Measurements from ENCODE around the gene SEC11A. TPM values are rescaled to one million over a fixed set of nuclear protein-coding genes. Genes with fewer than 3 reads are reported as not detected.

Gene SEC11A
- total RNA-seq, 4 donors from 2014 or later: 57.4 to 90.3 (median 73.5) TPM

GRCh38 chr15:84625123-84625522 lies 90.8 kb downstream of the SEC11A start:
- H3K9me3 ChIP-seq: peaks cover 0 to 17% (median 14%) of the 10 kb centered on the region in 4 donors
- intact Hi-C loops (cut with DNase I): no loop called here
- peaks cover 16 to 47% (median 26%) of the 10 kb centered on the region in 4 donors for H3K36me3 ChIP-seq
- WGBS: 88% methylated on average over 2 of the region's 2 CpGs
- no peak for TF ChIP-seq EP300 (IDR thresholded peaks at IDR 0.05)
- TF ChIP-seq POLR2AphosphoS5 (IDR thresholded peaks at IDR 0.05): no peak
- TF ChIP-seq POLR2A (IDR thresholded peaks at IDR 0.05; ENCODE audit: low read depth): no peak
- TF ChIP-seq CTCF (IDR thresholded peaks at IDR 0.05): no peak
- no peak overlapping the region for H3K4me3 ChIP-seq
- no peak overlapping the region for H3K27ac ChIP-seq (replicated peaks in 1 of 4)
- no peak for DNase-seq (ENCODE audit: extremely low spot score)
- peaks cover 0 to 3% (median 2%) of the 10 kb centered on the region in 4 donors for H3K4me1 ChIP-seq
- no peaks in the 10 kb centered on the region for H3K27me3 ChIP-seq

GRCh38 chr15:84624359-84624758 lies 91.6 kb downstream of the SEC11A start:
- H3K36me3 ChIP-seq: peaks cover 16 to 47% (median 26%) of the 10 kb centered on the region in 4 donors
- no peaks in the 10 kb centered on the region for H3K27me3 ChIP-seq
- H3K4me3 ChIP-seq: no peak overlapping the region
- peaks cover 0 to 17% (median 14%) of the 10 kb centered on the region in 4 donors for H3K9me3 ChIP-seq
- TF ChIP-seq CTCF (IDR thresholded peaks at IDR 0.05) (no peak), POLR2A (IDR thresholded peaks at IDR 0.05; ENCODE audit: low read depth) (no peak), EP300 (IDR thresholded peaks at IDR 0.05) (no peak), POLR2AphosphoS5 (IDR thresholded peaks at IDR 0.05) (no peak)
- DNase-seq (ENCODE audit: extremely low spot score): no peak
- no peaks in the 10 kb centered on the region for H3K4me1 ChIP-seq
- intact Hi-C loops (cut with DNase I): no loop called here
- H3K27ac ChIP-seq (replicated peaks in 1 of 4): no peak overlapping the region
- WGBS: 86% methylated on average over 6 of the region's 7 CpGs

- no peak for DNase-seq (ENCODE audit: extremely low spot score)
These were observed 94.5 kb downstream of the SEC11A start for GRCh38 chr15:84621358-84621979.

GRCh38 chr15:84620626-84621025 lies 95.3 kb downstream of the SEC11A start:
- Histone ChIP-seq H3K27ac (replicated peaks in 1 of 4) (no peak overlapping the region), H3K4me3 (no peak overlapping the region), H3K4me1 (peaks cover 4 to 8% (median 5%) of the 10 kb centered on the region in 4 donors), H3K36me3 (peaks cover 16 to 42% (median 26%) of the 10 kb centered on the region in 4 donors), H3K9me3 (peaks cover 0 to 17% (median 14%) of the 10 kb centered on the region in 4 donors), H3K27me3 (no peaks in the 10 kb centered on the region)
- no peak for DNase-seq (ENCODE audit: extremely low spot score)
- WGBS: over 99% methylated on average over 8 of the region's 8 CpGs
- intact Hi-C loops (cut with DNase I): no loop called here
- TF ChIP-seq POLR2AphosphoS5 (IDR thresholded peaks at IDR 0.05) (no peak), CTCF (IDR thresholded peaks at IDR 0.05) (no peak), POLR2A (IDR thresholded peaks at IDR 0.05; ENCODE audit: low read depth) (no peak)

More at GRCh38 chr15:84621358-84621979, 94.5 kb downstream of the SEC11A start:
- H3K27me3 ChIP-seq: no peaks in the 10 kb centered on the region
- H3K9me3 ChIP-seq: peaks cover 0 to 17% (median 14%) of the 10 kb centered on the region in 4 donors
- H3K27ac ChIP-seq (replicated peaks in 1 of 4): no peak overlapping the region
- H3K4me3 ChIP-seq: no peak overlapping the region
- intact Hi-C loops (cut with DNase I): no loop called here
- TF ChIP-seq POLR2A (IDR thresholded peaks at IDR 0.05; ENCODE audit: low read depth) (no peak), EP300 (IDR thresholded peaks at IDR 0.05) (no peak), POLR2AphosphoS5 (IDR thresholded peaks at IDR 0.05) (no peak), CTCF (IDR thresholded peaks at IDR 0.05) (no peak)
- H3K4me1 ChIP-seq: peaks cover 2 to 8% (median 4%) of the 10 kb centered on the region in 4 donors
- H3K36me3 ChIP-seq: peaks cover 16 to 42% (median 26%) of the 10 kb centered on the region in 4 donors
- 93% methylated on average over 14 of the region's 17 CpGs for WGBS

Other genes with a start within 250 kb of the SEC11A start
- gene ZSCAN2, start 115.1 kb downstream of the SEC11A start, total RNA-seq: 1 to 10 TPM; 4.6 to 9.5 (median 7.7) TPM
- 10 to 100 TPM; 16.7 to 22.8 (median 18.4) TPM for gene WDR73, start 61.9 kb downstream of the SEC11A start, total RNA-seq
- 1 to 10 TPM; 3.6 to 7.4 (median 5.1) TPM for gene NMB, start 57.9 kb downstream of the SEC11A start, total RNA-seq
- 10 to 100 TPM; 13.8 to 22.3 (median 20.2) TPM for gene ZNF592, start 32.5 kb upstream of the SEC11A start, total RNA-seq
- gene ALPK3, start 101.2 kb upstream of the SEC11A start, total RNA-seq: 10 to 100 TPM in 3 of 4 donors, 1 to 10 TPM in 1; 9.1 to 21.5 (median 16.2) TPM
- gene SLC28A1, start 168.5 kb upstream of the SEC11A start, total RNA-seq: under 1 TPM in 1 of 4 donors, not detected in 3; 0.23 TPM